Liver (tissue), 3 donors: Measurements from ENCODE around the gene DET1.

Source experiments
- CTCF ChIP-seq: fragments of 150-350 bp; IDR thresholded peaks from 2 replicates; pipeline ENCODE4 v1.5.1; 2017; ENCODE audit warnings: improper control_type of control experiment, low read depth, low read length; ENCODE audit not compliant: missing input control
- EGR1 ChIP-seq, 2 donors: IDR thresholded peaks; 2 replicates each; pipeline ENCODE4 v1.6.1; 2016 to 2018; ENCODE audit warnings: antibody characterized with exemption in 2 of 2, low read depth in 2 of 2
- FOXA1 ChIP-seq: IDR thresholded peaks from 2 replicates; pipeline ENCODE4 v1.6.1; 2016; ENCODE audit warnings: antibody characterized with exemption
- FOXA2 ChIP-seq: IDR thresholded peaks from 2 replicates; pipeline ENCODE4 v1.6.1; 2016; ENCODE audit warnings: antibody characterized with exemption
- JUND ChIP-seq, 2 donors: IDR thresholded peaks; 2 replicates each; pipeline ENCODE4 v1.6.1; 2016; ENCODE audit warnings: antibody characterized with exemption in 2 of 2
- RAD21 ChIP-seq, 2 donors: IDR thresholded peaks; 2 replicates each; pipeline ENCODE4 v1.6.1; 2016; ENCODE audit warnings: antibody characterized with exemption in 2 of 2, mild to moderate bottlenecking in 2 of 2
- RXRA ChIP-seq, 2 donors: IDR thresholded peaks; 2 replicates each; pipeline ENCODE4 v1.6.1; 2017 to 2018; ENCODE audit warnings: antibody characterized with exemption in 2 of 2, mild to moderate bottlenecking in 1 of 2
- SP1 ChIP-seq: IDR thresholded peaks from 2 replicates; pipeline ENCODE4 v1.6.1; 2018; ENCODE audit warnings: antibody characterized with exemption, mild to moderate bottlenecking
- TAF1 ChIP-seq: conservative IDR thresholded peaks from 2 replicates; pipeline ENCODE4 v1.6.1; 2016; ENCODE audit warnings: antibody characterized with exemption, mild to moderate bottlenecking
- YY1 ChIP-seq: IDR thresholded peaks from 2 replicates; pipeline ENCODE4 v1.6.1; 2016; ENCODE audit warnings: antibody characterized with exemption, mild to moderate bottlenecking
- ZBTB33 ChIP-seq: IDR thresholded peaks from 2 replicates; pipeline ENCODE4 v1.6.1; 2016; ENCODE audit warnings: antibody characterized with exemption
- donor health status: healthy.
- donor health status: healthy.

GRCh38 chr15:88537591-88538317 lies 8.7 kb downstream of the DET1 start:
- TF ChIP-seq YY1 (no peak), CTCF (no peak), TAF1 (no peak), RAD21 (IDR thresholded peaks at IDR 0.05) (no peak), ZBTB33 (no peak), RXRA (IDR thresholded peaks at IDR 0.05) (no peak), JUND (IDR thresholded peaks at IDR 0.05) (no peak), FOXA2 (no peak), FOXA1 (no peak), SP1 (no peak), EGR1 (IDR thresholded peaks at IDR 0.05; ENCODE audit: low read depth in 2 of 2) (no peak)
